M059J (cell line): ENCODE results near the gene SHC2. TPM values are rescaled to one million over a fixed set of nuclear protein-coding genes. Genes with fewer than 3 reads are reported as not detected.

Source experiments
- DNase-seq: peaks from one replicate; pipeline ENCODE4 v3.0.0-alpha.2; 2012; ENCODE audit warnings: low read depth
- total RNA-seq: library from RNA; depleted of rRNA; stranded (reverse); fragments of >200 nt; shearing (Covaris generic); gene quantifications from 2 replicates; pipeline ENCODE4 v1.2.3, GENCODE V29; 2014; rRNA removed

SHC2 gene
- total RNA-seq, 1 experiment from 2014 or later = 0.05 TPM

GRCh38 chr19:372306-372890, 88.4 kb downstream of the SHC2 start:
- DNase-seq = peak; percentile 36

GRCh38 chr19:371501-372168, 89.2 kb downstream of the SHC2 start:
- DNase-seq = no peak

GRCh38 chr19:370641-371330, 90.0 kb downstream of the SHC2 start:
- no peak for DNase-seq

- DNase-seq = no peak
Observed at GRCh38 chr19:369876-370275, 91.0 kb downstream of the SHC2 start.

DNA sequence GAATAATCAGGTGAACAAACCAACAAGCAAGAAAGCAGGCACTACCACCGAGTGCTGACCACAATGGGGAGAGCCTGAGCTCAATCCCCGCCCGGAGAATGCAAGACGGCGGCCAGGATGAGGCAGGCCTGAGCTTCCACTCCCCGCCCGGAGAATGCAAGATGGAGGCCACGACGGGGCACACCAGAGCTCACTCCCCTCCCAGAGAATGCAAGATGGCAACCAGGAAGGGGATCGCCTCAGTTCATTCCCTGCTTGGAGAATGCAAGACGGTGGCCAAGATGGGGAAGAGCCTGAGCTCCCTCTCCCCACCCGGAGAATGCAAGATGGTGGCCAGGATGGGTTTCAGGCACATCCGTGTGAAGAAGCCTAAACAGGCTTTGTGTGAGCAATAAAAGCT, 91.6 kb downstream of the SHC2 start:
- DNase-seq = no peak

DNA sequence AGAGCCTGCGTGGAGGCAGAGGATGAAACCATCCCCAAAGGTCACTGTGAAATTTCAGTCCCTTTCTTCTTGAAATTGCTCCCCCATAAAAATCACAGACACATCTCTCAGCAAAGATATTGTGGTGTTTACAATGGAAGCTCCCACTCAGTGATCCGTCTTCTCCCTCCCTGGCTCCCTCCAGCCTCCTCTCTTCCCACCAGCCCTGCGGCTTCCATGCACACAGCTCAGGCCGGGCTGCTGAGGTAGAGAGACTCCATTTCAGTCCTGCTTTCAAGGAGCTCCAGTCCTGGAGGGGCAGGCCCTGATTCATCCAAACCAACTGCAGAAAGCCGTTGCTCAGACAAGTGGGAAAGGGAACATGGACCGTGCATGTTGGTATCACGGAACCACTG, 92.2 kb downstream of the SHC2 start:
- no peak for DNase-seq

- no peak for DNase-seq
Observed at GRCh38 chr19:367963-368629, 92.7 kb downstream of the SHC2 start.

GRCh38 chr19:367561-367960, 93.3 kb downstream of the SHC2 start:
- DNase-seq = no peak

GRCh38 chr19:366951-367350, 93.9 kb downstream of the SHC2 start:
- DNase-seq = no peak

Other genes starting within 250 kb of the SHC2 start
- gene PLPP2, start 169.6 kb downstream of the SHC2 start, total RNA-seq = 32.6 and 39.3 TPM in 2 replicates
- gene MIER2, start 116.2 kb downstream of the SHC2 start, total RNA-seq = 9.0 and 17.9 TPM in 2 replicates
- gene C2CD4C, start 51.9 kb downstream of the SHC2 start, total RNA-seq = 0.74 TPM in 1 of 2 replicates, not detected in the other
- not detected in 2 replicates for gene MADCAM1, start 35.5 kb upstream of the SHC2 start, total RNA-seq
- 43.6 and 43.9 TPM in 2 replicates for gene TPGS1, start 46.5 kb upstream of the SHC2 start, total RNA-seq
- 50.6 and 57.4 TPM in 2 replicates for gene CDC34, start 70.7 kb upstream of the SHC2 start, total RNA-seq
- gene GZMM, start 83.0 kb upstream of the SHC2 start, total RNA-seq = 0.84 and 1.6 TPM in 2 replicates
- 961 and 1,106 TPM in 2 replicates for gene BSG, start 111.6 kb upstream of the SHC2 start, total RNA-seq
- gene HCN2, start 128.8 kb upstream of the SHC2 start, total RNA-seq = 0.42 and 1.4 TPM in 2 replicates
- 16.4 and 25.5 TPM in 2 replicates for gene POLRMT, start 172.5 kb upstream of the SHC2 start, total RNA-seq
- not detected in 2 replicates for gene FGF22, start 178.8 kb upstream of the SHC2 start, total RNA-seq
- gene RNF126, start 202.2 kb upstream of the SHC2 start, total RNA-seq = 33.6 and 53.8 TPM in 2 replicates
- 29.7 and 59.0 TPM in 2 replicates for gene FSTL3, start 215.4 kb upstream of the SHC2 start, total RNA-seq
- gene PRSS57, start 234.4 kb upstream of the SHC2 start, total RNA-seq = not detected in 2 replicates
- gene PALM, start 247.9 kb upstream of the SHC2 start, total RNA-seq = 0.07 and 1.4 TPM in 2 replicates